OCI-LY3 (cell line): Measurements from ENCODE around the gene CFAP77.

ENCODE experiments used
- EZH2phosphoT487 ChIP-seq: fragments of 200-600 bp; shearing (Covaris generic); IDR thresholded peaks from 2 replicates; pipeline ENCODE4 v1.6.1; 2018; ENCODE audit warnings: antibody characterized with exemption, mixed run types, low read depth
- TF ChIP-seq, protein P1 (sequence below): fragments of 200-600, 300-600 bp; sonication (generic); IDR thresholded peaks from 2 replicates; pipeline ENCODE4 v1.5.1; 2014; ENCODE audit warnings: antibody characterized with exemption, low read length, low read depth

DNA sequence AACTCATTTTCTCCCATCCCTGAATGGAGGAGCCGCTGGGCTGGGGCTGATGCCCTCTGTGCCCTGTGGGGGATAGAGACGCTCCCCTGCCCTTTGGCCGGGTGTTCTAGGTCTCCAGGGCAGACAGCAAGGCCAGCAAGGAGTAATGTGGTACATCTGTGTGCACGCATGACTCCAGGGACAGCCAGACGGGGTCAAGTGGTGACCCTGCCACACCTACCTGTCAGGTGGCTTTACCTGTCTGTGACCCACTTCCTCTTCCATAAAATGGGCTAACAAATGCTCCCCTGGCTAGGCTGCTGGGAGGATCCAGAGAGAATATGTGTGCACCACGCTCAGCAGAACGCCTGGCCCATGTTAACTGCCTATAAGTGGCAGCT, 137.0 kb downstream of the CFAP77 start:
- TF ChIP-seq, protein P1, sequence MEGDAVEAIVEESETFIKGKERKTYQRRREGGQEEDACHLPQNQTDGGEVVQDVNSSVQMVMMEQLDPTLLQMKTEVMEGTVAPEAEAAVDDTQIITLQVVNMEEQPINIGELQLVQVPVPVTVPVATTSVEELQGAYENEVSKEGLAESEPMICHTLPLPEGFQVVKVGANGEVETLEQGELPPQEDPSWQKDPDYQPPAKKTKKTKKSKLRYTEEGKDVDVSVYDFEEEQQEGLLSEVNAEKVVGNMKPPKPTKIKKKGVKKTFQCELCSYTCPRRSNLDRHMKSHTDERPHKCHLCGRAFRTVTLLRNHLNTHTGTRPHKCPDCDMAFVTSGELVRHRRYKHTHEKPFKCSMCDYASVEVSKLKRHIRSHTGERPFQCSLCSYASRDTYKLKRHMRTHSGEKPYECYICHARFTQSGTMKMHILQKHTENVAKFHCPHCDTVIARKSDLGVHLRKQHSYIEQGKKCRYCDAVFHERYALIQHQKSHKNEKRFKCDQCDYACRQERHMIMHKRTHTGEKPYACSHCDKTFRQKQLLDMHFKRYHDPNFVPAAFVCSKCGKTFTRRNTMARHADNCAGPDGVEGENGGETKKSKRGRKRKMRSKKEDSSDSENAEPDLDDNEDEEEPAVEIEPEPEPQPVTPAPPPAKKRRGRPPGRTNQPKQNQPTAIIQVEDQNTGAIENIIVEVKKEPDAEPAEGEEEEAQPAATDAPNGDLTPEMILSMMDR = no peak
- no peak for TF ChIP-seq EZH2phosphoT487
